H9 (cell line): Measurements from ENCODE around the gene USP22. TPM values are rescaled to one million over a fixed set of nuclear protein-coding genes. Genes with fewer than 3 reads are reported as not detected.

Experiments used
- DNase-seq: peaks from one replicate; pipeline ENCODE4 v3.0.0-alpha.2; 2017
- H2AFZ ChIP-seq: one replicate; pipeline ENCODE4 v1.6.1; 2013; ENCODE audit warnings: mild to moderate bottlenecking, low read length, control low read depth, moderate library complexity
- H2AK5ac ChIP-seq: 2 replicates; pipeline ENCODE4 v1.6.1; 2013; ENCODE audit warnings: low read length, control low read depth, mixed read lengths; ENCODE audit not compliant: insufficient read length
- H2BK120ac ChIP-seq: one replicate; pipeline ENCODE4 v1.6.1; 2013; ENCODE audit warnings: low read depth, mild to moderate bottlenecking, low read length, control low read depth, inconsistent platforms; ENCODE audit not compliant: poor library complexity, severe bottlenecking
- H2BK12ac ChIP-seq: 2 replicates; pipeline ENCODE4 v1.6.1; 2013; ENCODE audit warnings: low read length, control low read depth, mixed read lengths, low read depth; ENCODE audit not compliant: insufficient read length
- H2BK15ac ChIP-seq: 2 replicates; pipeline ENCODE4 v1.6.1; 2013; ENCODE audit warnings: low read depth, low read length, control low read depth
- H2BK20ac ChIP-seq: one replicate; pipeline ENCODE4 v1.6.1; 2013; ENCODE audit warnings: low read depth, mild to moderate bottlenecking, low read length, control low read depth, inconsistent platforms; ENCODE audit not compliant: poor library complexity, severe bottlenecking
- H2BK5ac ChIP-seq: 2 replicates; pipeline ENCODE4 v1.6.1; 2013; ENCODE audit warnings: low read length, control low read depth, mixed read lengths; ENCODE audit not compliant: insufficient read length
- H3K14ac ChIP-seq: 2 replicates; pipeline ENCODE4 v1.6.1; 2013; ENCODE audit warnings: low read length, control low read depth; ENCODE audit not compliant: insufficient read depth
- H3K18ac ChIP-seq: 2 replicates; pipeline ENCODE4 v1.6.1; 2013; ENCODE audit warnings: low read depth, mild to moderate bottlenecking, mixed read lengths, low read length, control low read depth; ENCODE audit not compliant: insufficient read length
- H3K23ac ChIP-seq: 2 replicates; pipeline ENCODE4 v1.6.1; 2013; ENCODE audit warnings: low read length, control low read depth, mixed read lengths, low read depth; ENCODE audit not compliant: insufficient read length
- H3K23me2 ChIP-seq: 2 replicates; pipeline ENCODE4 v1.6.1; 2013; ENCODE audit warnings: low read depth, mild to moderate bottlenecking, mixed read lengths, low read length, control low read depth; ENCODE audit not compliant: insufficient read length, poor library complexity, severe bottlenecking
- H3K27ac ChIP-seq: 2 replicates; pipeline ENCODE4 v1.5.1; 2013; ENCODE audit warnings: low read length, control low read depth, mixed read lengths, low read depth; ENCODE audit not compliant: insufficient read length
- H3K27me3 ChIP-seq: 2 replicates; pipeline ENCODE4 v1.6.1; 2013; ENCODE audit warnings: low read length, control low read depth, inconsistent platforms; ENCODE audit not compliant: insufficient read depth
- H3K4ac ChIP-seq: 2 replicates; pipeline ENCODE4 v1.6.1; 2013; ENCODE audit warnings: low read depth, mild to moderate bottlenecking, control low read depth, inconsistent platforms, low read length, moderate library complexity
- H3K4me1 ChIP-seq: 2 replicates; pipeline ENCODE4 v1.6.1; 2013; ENCODE audit warnings: low read length, control low read depth, inconsistent platforms; ENCODE audit not compliant: insufficient read depth
- H3K4me2 ChIP-seq: 2 replicates; pipeline ENCODE4 v1.6.1; 2013; ENCODE audit warnings: low read length, control low read depth, mixed read lengths; ENCODE audit not compliant: insufficient read length, insufficient read depth
- H3K56ac ChIP-seq: 2 replicates; pipeline ENCODE4 v1.6.1; 2013; ENCODE audit warnings: low read depth, mild to moderate bottlenecking, mixed read lengths, low read length, control low read depth; ENCODE audit not compliant: insufficient read length
- H3K79me1 ChIP-seq: 2 replicates; pipeline ENCODE4 v1.6.1; 2013; ENCODE audit warnings: low read depth, mild to moderate bottlenecking, moderate library complexity, low read length, control low read depth, inconsistent platforms; ENCODE audit not compliant: insufficient read depth, poor library complexity, severe bottlenecking
- H3K79me2 ChIP-seq: 2 replicates; pipeline ENCODE4 v1.6.1; 2013; ENCODE audit warnings: low read length, control low read depth, inconsistent platforms; ENCODE audit not compliant: insufficient read depth
- H3K9ac ChIP-seq: 2 replicates; pipeline ENCODE4 v1.6.1; 2013; ENCODE audit warnings: low read length, control low read depth, mixed read lengths; ENCODE audit not compliant: insufficient read length; ENCODE audit errors: extremely low read depth
- H3K9me3 ChIP-seq: one replicate; pipeline ENCODE4 v1.6.1; 2013; ENCODE audit warnings: low read depth, low read length, inconsistent platforms; ENCODE audit not compliant: control insufficient read depth
- H3T11ph ChIP-seq: one replicate; pipeline ENCODE4 v1.6.1; 2013; ENCODE audit warnings: mild to moderate bottlenecking, low read length, control low read depth, inconsistent platforms
- H4K20me1 ChIP-seq: one replicate; pipeline ENCODE4 v1.6.1; 2013; ENCODE audit not compliant: control insufficient read depth, insufficient read length, insufficient read depth
- H4K5ac ChIP-seq: 2 replicates; pipeline ENCODE4 v1.6.1; 2013; ENCODE audit warnings: low read depth, mild to moderate bottlenecking, mixed read lengths, low read length, control low read depth; ENCODE audit not compliant: insufficient read length
- H4K8ac ChIP-seq: replicated peaks from 2 replicates; pipeline ENCODE4 v1.6.1; 2013; ENCODE audit warnings: low read length, control low read depth, mixed read lengths, low read depth; ENCODE audit not compliant: insufficient read length
- H4K91ac ChIP-seq: 2 replicates; pipeline ENCODE4 v1.6.1; 2013; ENCODE audit warnings: low read depth, mild to moderate bottlenecking, moderate library complexity, mixed read lengths, low read length, control low read depth; ENCODE audit not compliant: insufficient read length
- H3K27ac Mint-ChIP-seq, 3 experiments: 2 replicates in 2 of 3; 3 replicates in 1 of 3; pipeline ENCODE4 v1.8.0; 2020 to 2021; ENCODE audit warnings: mixed read lengths in 3 of 3, mild to moderate bottlenecking in 1 of 3, moderate library complexity in 1 of 3
- H3K27me3 Mint-ChIP-seq: 2 replicates; pipeline ENCODE4 v1.8.0; 2021; ENCODE audit warnings: low read depth, mild to moderate bottlenecking, moderate library complexity, mixed read lengths
- H3K36me3 Mint-ChIP-seq, 3 experiments: 2 replicates in 2 of 3; 3 replicates in 1 of 3; pipeline ENCODE4 v1.8.0; 2020 to 2021; ENCODE audit warnings: low read depth in 3 of 3, mixed read lengths in 3 of 3; ENCODE audit not compliant: insufficient read depth in 1 of 3
- H3K4me1 Mint-ChIP-seq, 2 experiments: 2 replicates each; pipeline ENCODE4 v1.8.0; 2020; ENCODE audit warnings: mixed read lengths in 2 of 2
- H3K4me3 Mint-ChIP-seq, 2 experiments: 2 replicates in 1 of 2; 3 replicates in 1 of 2; pipeline ENCODE4 v1.8.0; 2020 to 2021; ENCODE audit warnings: mild to moderate bottlenecking in 2 of 2, mixed read lengths in 2 of 2, moderate library complexity in 1 of 2
- H3K9me3 Mint-ChIP-seq, 2 experiments: 2 replicates in 1 of 2; 3 replicates in 1 of 2; pipeline ENCODE4 v1.8.0; 2020; ENCODE audit warnings: mild to moderate bottlenecking in 2 of 2, mixed read lengths in 2 of 2, moderate library complexity in 1 of 2
- CTCF ChIP-seq: fragments of 200-600 bp; sonication (generic); conservative IDR thresholded peaks from 3 replicates; pipeline ENCODE4 v1.8.0; 2021; ENCODE audit warnings: antibody characterized with exemption, mild to moderate bottlenecking
- WGBS: extraction: QIAGEN DNeasy Blood & Tissue Kit; methylation state at CpG from one replicate; pipeline ENCODE4 v1.1.7; 2013; ENCODE audit warnings: missing lambda C conversion rate, low lambda C conversion rate, mixed read lengths; ENCODE audit not compliant: insufficient read length; ENCODE audit errors: extremely low coverage; 5-methylcytosine and 5-hydroxymethylcytosine counted together
- total RNA-seq: library from RNA; stranded (reverse); gene quantifications from 2 replicates; pipeline ENCODE4 v1.2.1, GENCODE V29; 2021

Gene USP22
- total RNA-seq, 1 experiment from 2014 or later, result 345 TPM

- no peak overlapping the region for H3K18ac ChIP-seq
- no peak overlapping the region for H2BK120ac ChIP-seq
- no peaks in the 10 kb centered on the region for H4K20me1 ChIP-seq
- no peak overlapping the region for H2AK5ac ChIP-seq
- H4K5ac ChIP-seq, result no peak overlapping the region
- H3K27ac ChIP-seq, result no peak overlapping the region
- H3K36me3 Mint-ChIP-seq, result peaks cover 5 to 7% (median 5%) of the 10 kb centered on the region in 3 experiments; a peak in 5 of 7 replicates
- H3K4me3 Mint-ChIP-seq, result no peak overlapping the region
- H3K27ac Mint-ChIP-seq, result peak overlapping the region in 1 of 3 experiments; percentile 46; a peak in 1 of 7 replicates
- no peak overlapping the region for H3K56ac ChIP-seq
- no peak for DNase-seq
- no peak overlapping the region for H2BK5ac ChIP-seq
- no peak overlapping the region for H3K4ac ChIP-seq
- no peaks in the 10 kb centered on the region; the same call in 1 of the 2 replicates for H3K27me3 Mint-ChIP-seq
- no peak overlapping the region for H3T11ph ChIP-seq
- H3K9me3 ChIP-seq, result no peaks in the 10 kb centered on the region
- no peak overlapping the region for H2BK20ac ChIP-seq
- H3K4me1 Mint-ChIP-seq, result peaks cover 8 to 10% of the 10 kb centered on the region in 2 experiments
- no peaks in the 10 kb centered on the region for H3K79me2 ChIP-seq
- no peak overlapping the region for H2BK15ac ChIP-seq
- H3K9ac ChIP-seq, result no peak overlapping the region
- H4K91ac ChIP-seq, result no peak overlapping the region
- H3K23me2 ChIP-seq, result no peaks in the 10 kb centered on the region
- no CpG with 5 or more reads among the region's 6 CpGs for WGBS
- H3K23ac ChIP-seq, result no peak overlapping the region
- no peaks in the 10 kb centered on the region; the same call in 1 of the 2 replicates for H3K4me1 ChIP-seq
- no peak overlapping the region for H3K4me2 ChIP-seq
- no peaks in the 10 kb centered on the region for H3K27me3 ChIP-seq
- H2AFZ ChIP-seq, result no peak overlapping the region
- H2BK12ac ChIP-seq, result no peak overlapping the region
- no peak overlapping the region for H3K14ac ChIP-seq
- TF ChIP-seq CTCF, result no peak
- H3K9me3 Mint-ChIP-seq, result 0 out of 5 replicates have a peak, but pooled peaks cover 0 to 2% of the 10 kb centered on the region in 2 experiments
- H3K79me1 ChIP-seq, result no peaks in the 10 kb centered on the region
- H4K8ac ChIP-seq, result no peak overlapping the region
Measured at GRCh38 chr17:20955427-20956323, 87.1 kb downstream of the USP22 start.
